ENCODE results near the gene HYDIN.
"Not testable (repeated sequence)": the region's sequence is repeated elsewhere in the genome, so short reads cannot be mapped to it uniquely, and the experiment has no call there.

Gene HYDIN

GRCh38 chr16:71080777-71081176 is 149.7 kb downstream of the HYDIN start:
- FAIRE-seq: not testable (repeated sequence)

GRCh38 chr16:71080262-71080661 is 150.3 kb downstream of the HYDIN start:
- not testable (repeated sequence) for FAIRE-seq

GRCh38 chr16:71070651-71071050 is 159.9 kb downstream of the HYDIN start:
- FAIRE-seq: not testable (repeated sequence)

GRCh38 chr16:71069842-71070241 is 160.7 kb downstream of the HYDIN start:
- FAIRE-seq: not testable (repeated sequence)

GRCh38 chr16:71053897-71054609 is 176.5 kb downstream of the HYDIN start:
- not testable (repeated sequence) for FAIRE-seq

- FAIRE-seq: not testable (repeated sequence)
Measured at GRCh38 chr16:71050307-71050706, 180.2 kb downstream of the HYDIN start.

- FAIRE-seq: not testable (repeated sequence)
Measured at GRCh38 chr16:71039368-71040111, 191.0 kb downstream of the HYDIN start.

GRCh38 chr16:71038421-71038820 is 192.1 kb downstream of the HYDIN start:
- FAIRE-seq: not testable (repeated sequence)

GRCh38 chr16:71037987-71038386 is 192.5 kb downstream of the HYDIN start:
- not testable (repeated sequence) for FAIRE-seq

- FAIRE-seq: not testable (repeated sequence)
Measured at GRCh38 chr16:71028032-71028727, 202.3 kb downstream of the HYDIN start.

GRCh38 chr16:71027511-71027910 is 203.0 kb downstream of the HYDIN start:
- not testable (repeated sequence) for FAIRE-seq

- FAIRE-seq: not testable (repeated sequence)
Measured at GRCh38 chr16:71023851-71024439, 206.6 kb downstream of the HYDIN start.

GRCh38 chr16:71021961-71022537 is 208.5 kb downstream of the HYDIN start:
- not testable (repeated sequence) for FAIRE-seq

GRCh38 chr16:71019067-71019682 is 211.3 kb downstream of the HYDIN start:
- not testable (repeated sequence) for FAIRE-seq

- not testable (repeated sequence) for FAIRE-seq
Measured at GRCh38 chr16:71015419-71015818, 215.1 kb downstream of the HYDIN start.

- not testable (repeated sequence) for FAIRE-seq
Measured at GRCh38 chr16:71009440-71010223, 220.9 kb downstream of the HYDIN start.

GRCh38 chr16:71006516-71006915 is 224.0 kb downstream of the HYDIN start:
- FAIRE-seq: not testable (repeated sequence)

GRCh38 chr16:70999735-71000134 is 230.8 kb downstream of the HYDIN start:
- peak; percentile 31 for FAIRE-seq

GRCh38 chr16:70995799-70996198 is 234.7 kb downstream of the HYDIN start:
- FAIRE-seq: not testable (repeated sequence)

GRCh38 chr16:70992511-70992910 is 238.0 kb downstream of the HYDIN start:
- FAIRE-seq: not testable (repeated sequence)
